NCI-H2227 (cell line): ENCODE measurements around the gene PDIK1L.
A peak's percentile ranks its signal among the peaks of the same experiment; 100 is the strongest.
"Not testable (repeated sequence)": the region's sequence is repeated elsewhere in the genome, so short reads cannot be mapped to it uniquely, and the experiment has no call there.

Experiments used
- DNase-seq: peaks from one replicate; lab custom pipeline; 2025; ENCODE audit not compliant: unreplicated experiment; lab: John Stamatoyannopoulos, UW

The PDIK1L gene

GRCh38 chr1:26089125-26089524, 22.5 kb upstream of the PDIK1L start:
- no peak for DNase-seq

GRCh38 chr1:26090893-26091292, 20.7 kb upstream of the PDIK1L start:
- no peak for DNase-seq

- DNase-seq, result no peak
Measured at GRCh38 chr1:26092422-26092821, 19.2 kb upstream of the PDIK1L start.

- not testable (repeated sequence) for DNase-seq
Measured at GRCh38 chr1:26093569-26093968, 18.1 kb upstream of the PDIK1L start.

GRCh38 chr1:26094076-26094669, 17.5 kb upstream of the PDIK1L start:
- no peak for DNase-seq

GRCh38 chr1:26094677-26095383, 16.8 kb upstream of the PDIK1L start:
- peak; percentile 15 for DNase-seq

GRCh38 chr1:26096471-26096870, 15.2 kb upstream of the PDIK1L start:
- DNase-seq, result no peak

- no peak for DNase-seq
Measured at GRCh38 chr1:26097696-26098095, 13.9 kb upstream of the PDIK1L start.

- no peak for DNase-seq
Measured at GRCh38 chr1:26098602-26099001, 13.0 kb upstream of the PDIK1L start.

- no peak for DNase-seq
Measured at GRCh38 chr1:26099780-26100179, 11.8 kb upstream of the PDIK1L start.

- DNase-seq, result not testable (repeated sequence)
Measured at GRCh38 chr1:26100204-26100603, 11.4 kb upstream of the PDIK1L start.

- no peak for DNase-seq
Measured at GRCh38 chr1:26102119-26102518, 9.5 kb upstream of the PDIK1L start.

GRCh38 chr1:26102526-26102925, 9.1 kb upstream of the PDIK1L start:
- no peak for DNase-seq

- not testable (repeated sequence) for DNase-seq
Measured at GRCh38 chr1:26105226-26105548, 6.4 kb upstream of the PDIK1L start.

GRCh38 chr1:26109229-26110164, 2.1 kb upstream of the PDIK1L start:
- DNase-seq, result no peak

GRCh38 chr1:26110731-26111529, 694 bp upstream of the PDIK1L start:
- peak; percentile 80 for DNase-seq

GRCh38 chr1:26112407-26112775, 767 bp downstream of the PDIK1L start:
- DNase-seq, result peak; percentile 78

GRCh38 chr1:26114165-26114927, 2.7 kb downstream of the PDIK1L start:
- DNase-seq, result no peak

GRCh38 chr1:26119892-26120608, 8.4 kb downstream of the PDIK1L start:
- DNase-seq, result no peak
